Astrocyte (in vitro differentiated cells and primary cell): ENCODE data around the gene DRC1.

Experiments
- CTCF ChIP-seq: IDR thresholded peaks from 2 replicates; pipeline ENCODE4 v1.5.1; 2011; ENCODE audit warnings: low read depth, mild to moderate bottlenecking, inconsistent platforms, low read length, moderate library complexity; ENCODE audit not compliant: insufficient read depth
- EZH2 ChIP-seq: IDR thresholded peaks from 2 replicates; pipeline ENCODE4 v1.6.1; 2012; ENCODE audit warnings: mild to moderate bottlenecking, low read length, inconsistent platforms; ENCODE audit not compliant: insufficient read depth

GRCh38 chr2:26477126-26477910 is 75.6 kb downstream of the DRC1 start:
- no peak for TF ChIP-seq EZH2
- no peak for TF ChIP-seq CTCF
